Tongue (tissue), 2 donors: ENCODE measurements around the gene UROC1. TPM values are rescaled to one million over a fixed set of nuclear protein-coding genes. Genes with fewer than 3 reads are reported as not detected.

ENCODE experiments used
- DNase-seq: peaks from one replicate; pipeline ENCODE4 v3.0.0-alpha.2; 2015
- total RNA-seq: library from RNA; depleted of rRNA; stranded (reverse); fragments of >200 nt; gene quantifications from one replicate; pipeline ENCODE4 v1.2.3, GENCODE V29; 2014

UROC1 gene
- total RNA-seq, 1 donor from 2014 or later, result not detected

GRCh38 chr3:126459763-126460127, 57.8 kb downstream of the UROC1 start:
- DNase-seq, result no peak

GRCh38 chr3:126459111-126459762, 58.3 kb downstream of the UROC1 start:
- DNase-seq, result no peak

GRCh38 chr3:126456766-126457388, 60.7 kb downstream of the UROC1 start:
- no peak for DNase-seq

- DNase-seq, result no peak
These were observed 61.4 kb downstream of the UROC1 start for GRCh38 chr3:126456211-126456610.

GRCh38 chr3:126454437-126455198, 63.0 kb downstream of the UROC1 start:
- no peak for DNase-seq

- no peak for DNase-seq
These were observed 63.5 kb downstream of the UROC1 start for GRCh38 chr3:126454025-126454424.

- peak; percentile 24 for DNase-seq
These were observed 65.4 kb downstream of the UROC1 start for GRCh38 chr3:126452213-126452612.

DNA sequence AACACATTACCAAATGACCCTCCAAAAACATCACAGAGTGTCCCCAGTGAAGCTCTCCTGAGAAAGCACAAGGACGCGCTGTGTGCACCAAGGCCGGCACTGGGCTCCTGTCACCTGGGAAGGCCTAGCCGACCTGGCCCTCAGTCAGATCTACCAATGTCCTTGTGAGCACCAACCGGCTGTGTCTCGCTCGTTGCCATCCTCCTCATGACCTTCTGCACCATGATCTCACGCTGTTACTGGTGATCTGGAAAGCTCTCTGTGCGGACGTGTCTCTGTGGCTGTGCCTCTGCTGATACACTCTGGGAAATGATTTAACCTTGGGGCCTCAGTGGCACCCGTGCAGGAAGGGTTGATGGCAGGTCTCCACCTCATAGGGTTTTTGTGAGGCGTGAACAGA, 66.1 kb downstream of the UROC1 start:
- DNase-seq, result no peak

DNA sequence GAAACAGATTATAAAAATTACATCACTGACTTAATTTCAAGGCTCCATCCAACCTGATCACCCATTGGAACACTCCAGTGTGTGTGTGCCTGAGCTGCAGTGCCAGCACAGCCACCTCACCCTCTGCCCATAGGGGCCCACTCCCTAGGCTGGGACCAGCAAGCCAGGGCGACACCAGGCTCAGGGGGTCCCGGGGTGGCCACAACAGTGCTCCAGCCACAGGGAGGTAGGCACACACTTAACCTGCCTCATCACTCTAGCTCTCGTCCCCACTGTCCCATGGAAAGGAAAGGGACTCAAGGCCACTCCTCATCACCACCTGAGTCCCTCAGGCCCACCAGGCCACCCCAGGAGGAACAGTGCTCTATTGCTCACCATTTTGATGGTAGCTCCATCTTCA, 66.8 kb downstream of the UROC1 start:
- no peak for DNase-seq

GRCh38 chr3:126450219-126450618, 67.4 kb downstream of the UROC1 start:
- no peak for DNase-seq

GRCh38 chr3:126449621-126450051, 67.9 kb downstream of the UROC1 start:
- DNase-seq, result no peak

- no peak for DNase-seq
These were observed 68.7 kb downstream of the UROC1 start for GRCh38 chr3:126448893-126449180.

GRCh38 chr3:126448136-126448892, 69.3 kb downstream of the UROC1 start:
- peak; percentile 75 for DNase-seq

DNA sequence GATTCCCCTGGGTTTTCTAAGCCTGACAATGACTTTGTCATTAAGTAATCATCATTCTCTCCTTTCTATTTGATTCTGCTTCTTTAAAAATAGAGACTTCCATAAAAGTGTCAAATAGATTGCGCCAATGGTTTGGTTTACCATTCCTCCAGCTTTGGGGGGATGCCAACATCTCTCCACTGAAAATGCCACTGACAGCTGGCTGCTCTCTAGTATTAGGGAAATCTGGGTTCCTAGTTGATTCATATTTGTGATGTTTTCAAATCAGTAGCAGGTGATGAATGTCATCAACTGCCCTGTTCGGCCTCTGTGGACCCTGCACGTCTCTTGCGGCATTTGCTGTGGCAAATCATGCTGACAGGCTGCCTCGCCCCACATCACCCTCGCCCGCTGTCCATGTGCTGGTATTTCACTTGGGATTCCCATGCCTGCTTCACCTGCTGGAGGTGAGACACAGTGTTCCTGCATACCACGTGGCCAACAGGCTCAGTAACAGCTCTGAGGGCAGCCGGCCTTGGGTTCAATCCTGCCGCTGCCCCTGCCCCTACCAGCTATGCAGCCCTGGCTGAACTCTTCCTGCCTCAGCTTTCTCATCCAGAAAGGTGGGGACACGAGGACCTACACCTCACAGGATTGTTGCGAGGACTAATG, 70.0 kb downstream of the UROC1 start:
- DNase-seq, result peak; percentile 59

- DNase-seq, result no peak
These were observed 70.8 kb downstream of the UROC1 start for GRCh38 chr3:126446791-126447190.

DNA sequence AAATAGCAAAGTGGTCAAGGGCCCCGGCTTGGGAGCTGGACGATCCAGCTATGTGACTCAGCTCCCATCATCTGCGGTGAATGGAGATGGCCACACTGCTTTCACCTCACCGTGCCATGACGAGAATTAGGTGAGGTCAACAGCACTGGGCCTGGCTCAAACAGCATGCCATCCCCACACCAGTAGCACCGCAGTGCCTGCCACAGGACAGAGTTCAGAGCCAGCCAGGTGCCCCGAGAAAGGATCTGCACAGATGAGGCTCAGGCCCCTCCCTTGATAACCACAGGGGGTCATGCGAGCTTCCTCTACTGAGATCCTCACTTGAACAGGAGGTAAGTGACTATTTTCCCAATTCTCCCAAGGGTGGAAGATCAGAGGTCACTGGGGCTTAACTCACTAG, 71.3 kb downstream of the UROC1 start:
- no peak for DNase-seq

DNA sequence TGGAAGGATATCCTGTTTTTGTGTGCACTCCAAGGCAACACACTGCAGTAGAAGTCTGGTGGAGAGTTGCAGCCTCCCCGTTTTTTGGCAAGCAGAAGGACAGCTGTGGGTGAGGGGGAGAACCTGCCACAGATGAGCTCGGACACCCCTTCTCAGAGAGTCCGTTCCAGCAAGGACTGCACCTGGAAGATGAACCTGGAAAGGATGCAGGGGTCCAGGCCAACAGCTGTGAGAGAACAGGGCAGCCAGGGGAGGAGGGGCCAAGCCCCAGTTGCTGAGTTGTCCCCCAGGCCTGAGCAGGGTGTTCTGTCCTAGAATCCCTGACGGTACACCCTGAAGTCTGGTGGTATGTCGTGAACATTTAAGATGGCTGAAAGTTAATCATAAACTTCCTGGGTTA, 72.1 kb downstream of the UROC1 start:
- DNase-seq, result peak; percentile 38

DNA sequence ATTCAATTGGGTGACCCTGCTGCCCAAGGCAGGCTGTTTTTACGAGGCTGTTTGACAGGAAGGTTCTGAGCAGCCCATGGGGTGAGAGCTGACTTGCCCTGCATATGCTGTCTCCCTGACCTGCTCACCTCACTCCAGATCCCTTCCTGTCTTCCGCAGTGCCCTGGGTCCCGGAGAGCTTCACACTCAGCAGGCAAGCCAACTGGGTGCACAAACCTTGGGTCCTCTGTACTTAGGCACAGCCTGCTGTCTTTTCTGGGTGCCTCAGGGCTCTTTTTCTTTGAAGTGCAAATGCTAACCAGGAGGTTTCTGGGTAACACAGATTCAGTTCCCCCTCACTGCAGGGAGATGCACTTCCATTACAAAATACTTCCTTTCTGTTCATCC, 74.7 kb downstream of the UROC1 start:
- no peak for DNase-seq

DNA sequence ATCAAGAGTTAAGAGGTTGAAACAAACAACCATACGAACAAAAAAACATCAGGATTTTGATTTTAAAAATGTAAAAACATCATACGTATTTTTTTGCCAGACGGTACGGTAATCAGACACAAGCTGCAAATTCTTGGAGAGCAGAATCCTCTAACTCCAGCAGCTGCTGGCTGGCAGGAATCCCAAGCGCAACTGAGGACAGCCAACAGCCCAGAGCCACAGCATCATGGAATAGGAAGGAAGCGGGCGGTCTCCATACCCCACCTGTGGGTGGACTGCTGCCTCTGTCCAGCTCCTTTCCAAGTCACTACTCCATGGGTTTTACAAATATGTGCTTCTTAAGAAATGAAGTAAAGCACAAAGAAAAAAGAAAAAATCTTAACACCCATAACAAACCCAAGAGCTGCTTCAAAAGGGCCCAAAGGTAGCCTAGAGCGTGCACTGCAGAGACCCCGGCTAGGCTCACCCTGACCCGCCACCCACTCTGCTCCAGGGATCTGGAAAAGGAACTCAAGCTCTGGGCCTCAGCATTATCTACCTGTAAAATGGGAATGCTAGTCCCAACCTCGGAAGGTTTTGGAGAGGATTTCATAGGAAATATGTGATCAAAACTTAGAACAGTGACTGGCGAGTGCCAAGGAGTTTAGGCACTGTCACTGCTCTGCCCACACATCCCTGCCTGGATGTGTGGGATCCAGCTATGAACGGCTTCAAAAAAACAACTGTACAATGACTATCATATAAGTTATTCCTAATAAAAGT, 75.3 kb downstream of the UROC1 start:
- DNase-seq, result peak; percentile 95

GRCh38 chr3:126441256-126441880, 76.2 kb downstream of the UROC1 start:
- no peak for DNase-seq

DNA sequence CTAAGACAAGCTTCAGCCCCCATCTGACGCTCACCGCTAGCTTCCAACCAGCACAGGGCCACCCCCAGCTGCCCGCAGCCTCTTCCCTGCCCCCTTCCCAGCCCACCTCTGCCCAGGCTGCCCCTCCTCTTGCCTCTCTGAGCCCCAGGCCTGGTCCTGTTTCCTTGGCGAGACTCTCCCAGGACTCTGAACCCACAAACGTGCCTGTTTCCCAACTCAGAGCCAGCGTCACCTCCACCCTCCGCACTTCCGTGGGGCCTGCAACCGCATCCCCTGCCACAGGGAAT, 76.9 kb downstream of the UROC1 start:
- DNase-seq, result no peak
